ENCODE results near the gene CPXM2.

Gene CPXM2

GRCh38 chr10:123755061-123755460 is 136.5 kb downstream of the CPXM2 start:
- Histone ChIP-seq H3K4me1 (ENCODE audit: control insufficient read depth, insufficient read depth, low read length) (peaks cover 9% of the 10 kb centered on the region), H3K9me3 (ENCODE audit: control insufficient read depth in 2 of 2, low read length in 2 of 2) (no peaks in the 10 kb centered on the region), H3K36me3 (ENCODE audit: control insufficient read depth in 2 of 2, insufficient read depth in 2 of 2, low read length in 2 of 2) (peaks cover 43 to 59% of the 10 kb centered on the region in 2 donors), H3K4me3 (ENCODE audit: low read length in 2 of 2) (no peak overlapping the region), H3K27ac (ENCODE audit: low read length) (no peak overlapping the region), H3K27me3 (ENCODE audit: control insufficient read depth in 1 of 2, insufficient read depth in 2 of 2, low read length in 2 of 2) (no peaks in the 10 kb centered on the region), H3K9ac (ENCODE audit: low read length in 2 of 2) (no peak overlapping the region)

DNA sequence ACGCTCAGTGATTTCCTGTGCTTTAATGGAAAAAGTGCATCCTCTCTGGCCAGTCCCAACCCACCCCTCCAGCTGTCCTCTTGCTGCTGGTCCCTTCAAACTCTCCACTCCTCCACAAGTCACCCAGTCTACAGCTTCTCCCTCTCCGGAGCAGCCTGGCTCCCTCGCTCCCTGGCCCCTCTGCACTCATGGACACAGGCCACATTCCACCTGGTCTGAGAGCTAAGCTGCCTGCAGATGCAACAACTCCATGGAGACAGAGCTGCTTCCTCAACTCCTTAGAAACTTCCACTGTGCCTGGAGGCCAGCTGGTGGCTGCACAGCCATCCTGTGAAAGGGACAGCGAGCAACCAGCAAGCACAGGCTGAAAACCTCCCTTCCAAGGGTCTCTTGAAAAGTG is 137.5 kb downstream of the CPXM2 start:
- Histone ChIP-seq H3K36me3 (ENCODE audit: control insufficient read depth in 2 of 2, insufficient read depth in 2 of 2, low read length in 2 of 2) (peaks cover 42 to 60% of the 10 kb centered on the region in 2 donors), H3K9me3 (ENCODE audit: control insufficient read depth in 2 of 2, low read length in 2 of 2) (no peaks in the 10 kb centered on the region), H3K9ac (ENCODE audit: low read length in 2 of 2) (no peak overlapping the region), H3K4me1 (ENCODE audit: control insufficient read depth, insufficient read depth, low read length) (peaks cover 2% of the 10 kb centered on the region), H3K27ac (ENCODE audit: low read length) (no peak overlapping the region), H3K4me3 (ENCODE audit: low read length in 2 of 2) (no peak overlapping the region), H3K27me3 (ENCODE audit: control insufficient read depth in 1 of 2, insufficient read depth in 2 of 2, low read length in 2 of 2) (no peaks in the 10 kb centered on the region)

DNA sequence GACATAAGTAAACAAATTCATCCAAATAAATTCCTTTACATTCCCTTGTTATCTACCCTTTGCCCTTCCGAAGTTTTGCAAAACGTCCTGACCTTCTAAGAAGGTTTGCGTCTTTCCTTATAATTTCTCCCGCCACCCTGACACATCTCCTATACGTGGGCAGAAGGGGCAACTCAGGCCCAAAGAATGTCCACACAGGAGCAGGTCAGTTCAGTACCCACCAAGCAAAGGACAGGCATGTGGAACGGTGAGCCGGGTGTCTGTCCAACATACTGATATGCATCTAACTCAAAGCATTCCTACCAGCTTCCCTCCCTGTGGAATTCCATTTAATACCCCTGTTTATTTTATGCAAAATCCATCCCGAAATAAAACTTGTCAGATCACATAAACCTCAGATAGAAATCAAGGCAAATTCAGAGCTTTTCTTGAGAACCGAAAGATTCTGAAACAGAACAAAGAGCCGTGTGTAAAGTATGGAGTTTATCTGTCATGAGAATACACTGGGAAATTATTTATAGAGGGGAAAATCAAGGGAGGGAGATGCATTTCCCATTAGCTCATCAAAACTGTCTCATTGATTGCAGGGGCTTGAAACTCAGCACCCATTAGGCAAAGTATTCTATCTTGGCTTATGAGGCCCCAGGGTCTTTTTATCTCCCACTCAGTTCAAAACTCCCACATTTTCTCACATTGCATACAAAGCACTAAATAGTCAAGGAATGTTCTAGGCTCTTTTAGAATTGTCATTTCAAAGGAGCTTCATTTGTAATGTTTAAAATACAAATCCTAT is 140.1 kb downstream of the CPXM2 start:
- Histone ChIP-seq H3K27me3 (ENCODE audit: control insufficient read depth in 1 of 2, insufficient read depth in 2 of 2, low read length in 2 of 2) (no peaks in the 10 kb centered on the region), H3K36me3 (ENCODE audit: control insufficient read depth in 2 of 2, insufficient read depth in 2 of 2, low read length in 2 of 2) (peaks cover 36 to 55% of the 10 kb centered on the region in 2 donors), H3K4me1 (ENCODE audit: control insufficient read depth, insufficient read depth, low read length) (peaks cover 1% of the 10 kb centered on the region), H3K9me3 (ENCODE audit: control insufficient read depth in 2 of 2, low read length in 2 of 2) (no peaks in the 10 kb centered on the region), H3K9ac (ENCODE audit: low read length in 2 of 2) (no peak overlapping the region), H3K4me3 (ENCODE audit: low read length in 2 of 2) (no peak overlapping the region), H3K27ac (ENCODE audit: low read length) (no peak overlapping the region)

DNA sequence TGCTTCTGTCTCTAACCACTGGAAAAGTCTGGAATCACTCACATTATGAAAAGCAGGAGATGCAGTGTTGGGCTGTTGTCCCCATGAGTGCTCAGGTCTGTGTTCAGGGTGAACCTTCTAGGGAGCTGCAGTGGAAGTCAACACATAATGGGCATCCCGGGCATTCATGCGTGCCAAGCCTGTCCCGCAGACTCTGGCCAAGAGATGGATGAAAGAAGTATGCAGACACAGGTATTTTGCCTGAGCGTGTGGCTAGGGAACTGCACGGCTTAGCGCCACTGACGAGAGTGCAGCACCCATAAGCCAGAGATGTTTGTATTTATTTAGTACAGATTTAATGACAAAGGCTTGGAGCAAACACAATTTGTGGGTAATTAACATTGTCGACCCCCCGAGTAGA is 140.7 kb downstream of the CPXM2 start:
- Histone ChIP-seq H3K9ac (ENCODE audit: low read length in 2 of 2) (no peak overlapping the region), H3K27me3 (ENCODE audit: control insufficient read depth in 1 of 2, insufficient read depth in 2 of 2, low read length in 2 of 2) (no peaks in the 10 kb centered on the region), H3K27ac (ENCODE audit: low read length) (no peak overlapping the region), H3K36me3 (ENCODE audit: control insufficient read depth in 2 of 2, insufficient read depth in 2 of 2, low read length in 2 of 2) (peaks cover 32 to 57% of the 10 kb centered on the region in 2 donors), H3K4me1 (ENCODE audit: control insufficient read depth, insufficient read depth, low read length) (peaks cover 8% of the 10 kb centered on the region), H3K4me3 (ENCODE audit: low read length in 2 of 2) (no peak overlapping the region), H3K9me3 (ENCODE audit: control insufficient read depth in 2 of 2, low read length in 2 of 2) (no peaks in the 10 kb centered on the region)

DNA sequence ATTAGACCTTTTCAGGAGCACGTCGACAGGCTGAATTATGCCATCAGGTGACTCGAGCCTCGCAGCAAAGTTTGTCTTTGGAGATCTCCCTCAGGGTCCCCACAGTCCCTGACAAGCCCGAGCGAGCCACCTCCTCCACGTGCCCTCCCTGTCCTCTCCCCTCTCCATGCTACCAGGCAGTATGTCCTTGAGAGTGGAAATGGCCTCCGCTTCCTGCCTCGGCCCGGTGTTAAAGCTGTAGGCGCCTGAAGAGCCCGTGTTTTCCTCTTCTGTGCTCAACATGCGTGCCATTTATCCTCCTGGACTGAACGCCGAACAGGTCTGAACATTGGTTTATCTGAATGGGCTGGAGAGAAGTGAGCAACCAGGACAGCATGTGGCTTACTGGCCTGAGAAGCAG is 142.9 kb downstream of the CPXM2 start:
- Histone ChIP-seq H3K9me3 (ENCODE audit: control insufficient read depth in 2 of 2, low read length in 2 of 2) (no peaks in the 10 kb centered on the region), H3K27me3 (ENCODE audit: control insufficient read depth in 1 of 2, insufficient read depth in 2 of 2, low read length in 2 of 2) (no peaks in the 10 kb centered on the region), H3K27ac (ENCODE audit: low read length) (no peak overlapping the region), H3K9ac (ENCODE audit: low read length in 2 of 2) (no peak overlapping the region), H3K36me3 (ENCODE audit: control insufficient read depth in 2 of 2, insufficient read depth in 2 of 2, low read length in 2 of 2) (peaks cover 21 to 44% of the 10 kb centered on the region in 2 donors), H3K4me1 (ENCODE audit: control insufficient read depth, insufficient read depth, low read length) (peaks cover 17% of the 10 kb centered on the region), H3K4me3 (ENCODE audit: low read length in 2 of 2) (no peak overlapping the region)

DNA sequence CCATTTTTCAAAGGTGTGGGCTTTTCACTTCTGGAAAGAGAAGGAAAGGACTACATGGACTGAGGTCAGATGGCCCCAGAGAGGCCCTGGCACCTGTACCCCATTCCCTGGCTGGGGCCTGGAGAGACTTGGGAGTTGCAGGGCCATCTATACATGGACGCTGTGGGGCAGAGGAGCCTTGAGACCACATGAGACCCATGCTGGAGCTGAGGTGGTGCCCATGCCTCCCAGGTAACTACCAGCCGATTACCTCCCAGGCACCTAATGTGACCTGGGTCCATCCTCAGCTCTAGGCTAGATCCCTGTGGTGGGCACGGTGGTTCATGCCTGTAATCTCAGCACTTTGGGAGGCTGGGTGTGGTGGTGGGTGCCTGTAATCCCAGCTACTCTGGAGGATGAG is 144.2 kb downstream of the CPXM2 start:
- Histone ChIP-seq H3K27ac (ENCODE audit: low read length) (no peak overlapping the region), H3K36me3 (ENCODE audit: control insufficient read depth in 2 of 2, insufficient read depth in 2 of 2, low read length in 2 of 2) (peaks cover 20 to 33% of the 10 kb centered on the region in 2 donors), H3K9ac (ENCODE audit: low read length in 2 of 2) (no peak overlapping the region), H3K9me3 (ENCODE audit: control insufficient read depth in 2 of 2, low read length in 2 of 2) (no peaks in the 10 kb centered on the region), H3K4me1 (ENCODE audit: control insufficient read depth, insufficient read depth, low read length) (peaks cover 29% of the 10 kb centered on the region), H3K4me3 (ENCODE audit: low read length in 2 of 2) (no peak overlapping the region), H3K27me3 (ENCODE audit: control insufficient read depth in 1 of 2, insufficient read depth in 2 of 2, low read length in 2 of 2) (no peaks in the 10 kb centered on the region)

GRCh38 chr10:123746942-123747341 is 144.7 kb downstream of the CPXM2 start:
- H3K27me3 ChIP-seq (ENCODE audit: control insufficient read depth in 1 of 2, insufficient read depth in 2 of 2, low read length in 2 of 2), result no peaks in the 10 kb centered on the region
- H3K4me3 ChIP-seq (ENCODE audit: low read length in 2 of 2), result no peak overlapping the region
- no peak overlapping the region for H3K9ac ChIP-seq (ENCODE audit: low read length in 2 of 2)
- H3K9me3 ChIP-seq (ENCODE audit: control insufficient read depth in 2 of 2, low read length in 2 of 2), result no peaks in the 10 kb centered on the region
- H3K27ac ChIP-seq (ENCODE audit: low read length), result no peak overlapping the region
- H3K4me1 ChIP-seq (ENCODE audit: control insufficient read depth, insufficient read depth, low read length), result peaks cover 29% of the 10 kb centered on the region
- peaks cover 17 to 29% of the 10 kb centered on the region in 2 donors for H3K36me3 ChIP-seq (ENCODE audit: control insufficient read depth in 2 of 2, insufficient read depth in 2 of 2, low read length in 2 of 2)

DNA sequence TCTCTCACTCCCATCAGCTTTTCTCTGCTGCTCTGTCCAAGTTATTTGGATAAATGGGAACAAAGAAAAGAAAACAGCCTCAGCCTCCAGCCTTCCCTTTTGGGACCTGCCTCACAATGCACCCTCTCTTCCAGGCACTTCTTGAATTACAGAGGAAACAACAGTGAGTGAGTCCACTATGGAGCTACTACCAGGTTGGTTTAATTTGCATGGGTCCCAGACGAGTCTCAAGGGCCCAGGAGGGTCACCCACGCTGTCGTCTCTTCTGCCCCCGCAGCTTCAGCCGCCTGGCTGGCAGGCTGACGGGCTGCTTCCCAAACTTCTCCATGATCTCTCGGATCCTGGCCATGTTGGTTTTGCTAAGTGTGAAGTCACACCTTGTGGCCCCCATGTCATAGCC is 145.1 kb downstream of the CPXM2 start:
- H3K4me3 ChIP-seq (ENCODE audit: low read length in 2 of 2), result no peak overlapping the region
- peaks cover 15 to 27% of the 10 kb centered on the region in 2 donors for H3K36me3 ChIP-seq (ENCODE audit: control insufficient read depth in 2 of 2, insufficient read depth in 2 of 2, low read length in 2 of 2)
- no peaks in the 10 kb centered on the region for H3K9me3 ChIP-seq (ENCODE audit: control insufficient read depth in 2 of 2, low read length in 2 of 2)
- no peaks in the 10 kb centered on the region for H3K27me3 ChIP-seq (ENCODE audit: control insufficient read depth in 1 of 2, insufficient read depth in 2 of 2, low read length in 2 of 2)
- H3K27ac ChIP-seq (ENCODE audit: low read length), result peak overlapping the region; percentile 24
- H3K4me1 ChIP-seq (ENCODE audit: control insufficient read depth, insufficient read depth, low read length), result peaks cover 29% of the 10 kb centered on the region
- no peak overlapping the region for H3K9ac ChIP-seq (ENCODE audit: low read length in 2 of 2)

DNA sequence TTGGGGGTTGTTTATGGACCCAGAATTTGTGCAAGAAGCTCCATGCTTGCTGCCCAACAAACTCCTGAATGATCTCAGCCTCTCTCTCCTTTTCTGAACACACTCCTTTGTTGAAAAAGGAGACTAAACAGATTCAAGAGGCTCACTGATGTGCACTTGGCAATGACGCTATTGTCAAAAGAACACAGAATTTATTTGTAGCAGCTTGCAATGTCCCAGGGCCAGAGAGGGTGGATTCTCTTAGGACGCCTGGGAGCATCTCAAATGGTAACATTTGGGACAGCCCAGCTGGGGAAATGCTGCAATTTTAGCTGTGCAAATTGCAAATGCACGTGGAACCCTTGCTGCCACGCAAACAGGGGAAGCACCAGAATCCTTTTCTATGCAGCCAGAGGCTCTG is 145.5 kb downstream of the CPXM2 start:
- H3K4me1 ChIP-seq (ENCODE audit: control insufficient read depth, insufficient read depth, low read length), result peaks cover 29% of the 10 kb centered on the region
- H3K9me3 ChIP-seq (ENCODE audit: control insufficient read depth in 2 of 2, low read length in 2 of 2), result no peaks in the 10 kb centered on the region
- H3K27ac ChIP-seq (ENCODE audit: low read length), result peak overlapping the region; percentile 24
- no peaks in the 10 kb centered on the region for H3K27me3 ChIP-seq (ENCODE audit: control insufficient read depth in 1 of 2, insufficient read depth in 2 of 2, low read length in 2 of 2)
- H3K36me3 ChIP-seq (ENCODE audit: control insufficient read depth in 2 of 2, insufficient read depth in 2 of 2, low read length in 2 of 2), result peaks cover 14 to 27% of the 10 kb centered on the region in 2 donors
- no peak overlapping the region for H3K9ac ChIP-seq (ENCODE audit: low read length in 2 of 2)
- no peak overlapping the region for H3K4me3 ChIP-seq (ENCODE audit: low read length in 2 of 2)

DNA sequence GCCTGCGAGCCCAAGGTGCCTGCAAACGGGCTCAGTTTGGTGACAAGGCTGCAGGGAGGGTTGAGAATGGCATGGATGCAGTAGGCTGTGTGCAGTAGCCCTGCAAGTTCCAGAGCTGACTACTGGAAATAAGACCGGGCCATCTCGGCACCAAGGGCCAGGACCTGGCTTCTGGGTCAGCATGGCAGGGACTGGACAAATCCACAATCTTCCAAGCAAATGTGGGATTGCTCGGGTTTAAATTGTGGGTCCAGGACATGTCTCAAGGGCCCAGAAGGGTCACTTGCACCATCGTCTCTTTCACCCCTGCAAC is 147.4 kb downstream of the CPXM2 start:
- Histone ChIP-seq H3K4me1 (ENCODE audit: control insufficient read depth, insufficient read depth, low read length) (peaks cover 29% of the 10 kb centered on the region), H3K27me3 (ENCODE audit: control insufficient read depth in 1 of 2, insufficient read depth in 2 of 2, low read length in 2 of 2) (no peaks in the 10 kb centered on the region)

DNA sequence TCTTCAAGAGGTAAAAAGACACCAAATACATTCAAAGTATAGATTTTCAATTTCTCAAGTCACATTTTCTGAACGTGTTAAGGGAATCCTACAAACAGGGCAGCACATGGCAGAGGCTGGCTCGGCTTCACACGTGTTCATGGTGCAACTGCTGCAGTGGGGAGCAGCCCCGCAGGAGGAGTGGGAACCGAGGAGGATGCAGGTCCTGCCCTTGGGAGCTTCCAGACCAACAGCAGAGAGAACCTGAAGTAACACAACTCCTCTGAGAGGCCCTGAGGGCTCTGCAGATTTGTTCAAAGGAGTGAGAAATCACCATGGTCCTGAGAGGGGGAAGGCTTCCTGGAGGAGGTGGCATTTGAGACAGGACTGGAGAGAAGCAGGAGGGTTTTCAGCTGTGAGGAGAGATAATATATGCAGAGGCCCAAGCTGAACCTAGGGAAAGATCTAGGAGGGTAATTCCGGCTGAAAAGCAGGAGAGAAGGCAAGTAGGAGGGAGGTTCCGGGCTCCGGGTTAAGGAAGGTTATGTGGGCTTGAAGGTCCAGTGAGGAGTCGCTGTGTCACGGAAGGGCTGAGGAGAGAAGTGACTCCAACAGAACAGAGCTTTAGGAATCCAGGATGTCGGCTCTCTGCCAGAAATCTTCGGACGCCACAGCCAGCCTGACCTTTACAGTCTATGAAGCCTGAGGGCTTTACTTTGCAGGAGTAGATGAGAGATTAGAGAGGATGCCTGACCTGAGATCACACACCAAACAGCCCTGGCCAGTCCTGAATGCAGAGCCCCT is 148.0 kb downstream of the CPXM2 start:
- Histone ChIP-seq H3K27ac (ENCODE audit: low read length) (peak overlapping the region; percentile 18), H3K27me3 (ENCODE audit: control insufficient read depth in 1 of 2, insufficient read depth in 2 of 2, low read length in 2 of 2) (no peaks in the 10 kb centered on the region), H3K36me3 (ENCODE audit: control insufficient read depth in 2 of 2, insufficient read depth in 2 of 2, low read length in 2 of 2) (peaks cover 2 to 15% of the 10 kb centered on the region in 2 donors), H3K4me1 (ENCODE audit: control insufficient read depth, insufficient read depth, low read length) (peaks cover 29% of the 10 kb centered on the region), H3K9me3 (ENCODE audit: control insufficient read depth in 2 of 2, low read length in 2 of 2) (no peaks in the 10 kb centered on the region), H3K4me3 (ENCODE audit: low read length in 2 of 2) (peak overlapping the region in 1 of 2 donors; percentile 3), H3K9ac (ENCODE audit: low read length in 2 of 2) (no peak overlapping the region)

More for the DNA sequence above, 147.4 kb downstream of the CPXM2 start:
- no peaks in the 10 kb centered on the region for H3K9me3 ChIP-seq (ENCODE audit: control insufficient read depth in 2 of 2, low read length in 2 of 2)
- H3K4me3 ChIP-seq (ENCODE audit: low read length in 2 of 2), result no peak overlapping the region
- H3K9ac ChIP-seq (ENCODE audit: low read length in 2 of 2), result no peak overlapping the region
- H3K27ac ChIP-seq (ENCODE audit: low read length), result peak overlapping the region; percentile 18
- H3K36me3 ChIP-seq (ENCODE audit: control insufficient read depth in 2 of 2, insufficient read depth in 2 of 2, low read length in 2 of 2), result peaks cover 5 to 20% of the 10 kb centered on the region in 2 donors
